ENCODE results near the gene HYCC1. TPM values are rescaled to one million over a fixed set of nuclear protein-coding genes. Genes with fewer than 3 reads are reported as not detected.
A peak's percentile ranks its signal among the peaks of the same experiment; 100 is the strongest.
"Not testable (repeated sequence)": the region's sequence is repeated elsewhere in the genome, so short reads cannot be mapped to it uniquely, and the experiment has no call there.

Gene HYCC1
- total and polyA plus RNA-seq, 2 experiments from 2014 or later = 55.6 to 62.9 TPM

- Histone ChIP-seq H3K4me3 (no peak overlapping the region), H3K4me2 (ENCODE audit: unreplicated experiment) (no peak overlapping the region), H4K20me1 (ENCODE audit: insufficient read depth) (no peaks in the 10 kb centered on the region), H2AFZ (no peak overlapping the region), H3F3A (ENCODE audit: insufficient read depth) (no peaks in the 10 kb centered on the region), H3K79me2 (ENCODE audit: insufficient read depth) (no peaks in the 10 kb centered on the region), H3K27me3 (replicated peaks; ENCODE audit: insufficient read depth) (no peaks in the 10 kb centered on the region), H3K4me1 (ENCODE audit: insufficient read depth) (0 out of 2 replicates have a peak, but pooled peaks cover 3% of the 10 kb centered on the region), H3K9me2 (ENCODE audit: insufficient read depth) (no peaks in the 10 kb centered on the region), H3K27ac (no peak overlapping the region), H3K9me3 (ENCODE audit: low read depth) (no peaks in the 10 kb centered on the region), H3K9ac (no peak overlapping the region), H3K36me3 (ENCODE audit: low read depth) (no peaks in the 10 kb centered on the region)
- 88 to 96% methylated on average over 2 of the region's 2 CpGs for WGBS, 2 experiments (ENCODE audit: low coverage in 1 of 2, low lambda C conversion rate in 2 of 2, missing lambda C conversion rate in 2 of 2)
- DNase-seq = peak; percentile 39
- in situ Hi-C loops (cut with MboI) = no loop called here
- TF ChIP-seq EZH2phosphoT487 (IDR thresholded peaks at IDR 0.05; ENCODE audit: insufficient read depth, low read depth) (no peak), EZH2 (IDR thresholded peaks at IDR 0.05; ENCODE audit: insufficient read depth, poor library complexity, severe bottlenecking) (no peak)
Measured at GRCh38 chr7:23043441-23043840, 29.5 kb upstream of the HYCC1 start.

GRCh38 chr7:23039674-23040073 is 25.7 kb upstream of the HYCC1 start:
- 77 to 83% methylated on average over 2 of the region's 4 CpGs for WGBS, 2 experiments (ENCODE audit: low coverage in 1 of 2, low lambda C conversion rate in 2 of 2, missing lambda C conversion rate in 2 of 2)
- H3K9me2 ChIP-seq (ENCODE audit: insufficient read depth); H3K4me1 ChIP-seq (ENCODE audit: insufficient read depth); H3K36me3 ChIP-seq (ENCODE audit: low read depth); H3K4me3 ChIP-seq; H2AFZ ChIP-seq; H3K9me3 ChIP-seq (ENCODE audit: low read depth); H3K79me2 ChIP-seq (ENCODE audit: insufficient read depth); H4K20me1 ChIP-seq (ENCODE audit: insufficient read depth); H3F3A ChIP-seq (ENCODE audit: insufficient read depth); H3K9ac ChIP-seq; in situ Hi-C loops (cut with MboI); H3K27me3 ChIP-seq (replicated peaks; ENCODE audit: insufficient read depth); H3K4me2 ChIP-seq (ENCODE audit: unreplicated experiment); H3K27ac ChIP-seq; DNase-seq: not testable (repeated sequence)

GRCh38 chr7:23035542-23036371 is 21.8 kb upstream of the HYCC1 start:
- H3K9me3 ChIP-seq (ENCODE audit: low read depth); H3K9me2 ChIP-seq (ENCODE audit: insufficient read depth); H3K27ac ChIP-seq; DNase-seq; H3K36me3 ChIP-seq (ENCODE audit: low read depth); H3K9ac ChIP-seq; H3K4me1 ChIP-seq (ENCODE audit: insufficient read depth); H3K4me2 ChIP-seq (ENCODE audit: unreplicated experiment); H3K27me3 ChIP-seq (replicated peaks; ENCODE audit: insufficient read depth); H3F3A ChIP-seq (ENCODE audit: insufficient read depth); H2AFZ ChIP-seq; in situ Hi-C loops (cut with MboI); H3K4me3 ChIP-seq; H3K79me2 ChIP-seq (ENCODE audit: insufficient read depth); H4K20me1 ChIP-seq (ENCODE audit: insufficient read depth): not testable (repeated sequence)
- WGBS, 2 experiments (ENCODE audit: low coverage in 1 of 2, low lambda C conversion rate in 2 of 2, missing lambda C conversion rate in 2 of 2) = 76 to 82% methylated on average over 22 to 24 of the region's 34 CpGs

GRCh38 chr7:23027261-23027660 is 13.3 kb upstream of the HYCC1 start:
- in situ Hi-C loops (cut with MboI) = no loop called here
- Histone ChIP-seq H2AFZ (no peak overlapping the region), H3F3A (ENCODE audit: insufficient read depth) (peaks cover 9% of the 10 kb centered on the region; the same call in 1 of the 2 replicates), H3K36me3 (ENCODE audit: low read depth) (no peaks in the 10 kb centered on the region), H3K9me2 (ENCODE audit: insufficient read depth) (no peaks in the 10 kb centered on the region), H3K27ac (no peak overlapping the region), H3K4me2 (ENCODE audit: unreplicated experiment) (no peak overlapping the region), H3K9ac (no peak overlapping the region), H3K27me3 (replicated peaks; ENCODE audit: insufficient read depth) (no peaks in the 10 kb centered on the region), H3K4me3 (no peak overlapping the region), H4K20me1 (ENCODE audit: insufficient read depth) (no peaks in the 10 kb centered on the region), H3K79me2 (ENCODE audit: insufficient read depth) (no peaks in the 10 kb centered on the region), H3K4me1 (ENCODE audit: insufficient read depth) (peaks cover 7% of the 10 kb centered on the region; the same call in 1 of the 2 replicates), H3K9me3 (ENCODE audit: low read depth) (no peaks in the 10 kb centered on the region)
- no peak for TF ChIP-seq EZH2phosphoT487 (IDR thresholded peaks at IDR 0.05; ENCODE audit: insufficient read depth, low read depth)
- TF ChIP-seq EZH2 (IDR thresholded peaks at IDR 0.05; ENCODE audit: insufficient read depth, poor library complexity, severe bottlenecking) = no peak
- WGBS, 2 experiments (ENCODE audit: low coverage in 1 of 2, low lambda C conversion rate in 2 of 2, missing lambda C conversion rate in 2 of 2) = 89 to 94% methylated on average over 1 of the region's 1 CpG
- no peak for DNase-seq

- Histone ChIP-seq H3K4me2 (ENCODE audit: unreplicated experiment) (no peak overlapping the region), H2AFZ (no peak overlapping the region), H3K27ac (no peak overlapping the region), H3K9me3 (ENCODE audit: low read depth) (no peaks in the 10 kb centered on the region), H3K4me3 (no peak overlapping the region), H3K27me3 (replicated peaks; ENCODE audit: insufficient read depth) (no peaks in the 10 kb centered on the region), H3K4me1 (ENCODE audit: insufficient read depth) (peaks cover 16% of the 10 kb centered on the region), H3F3A (ENCODE audit: insufficient read depth) (peaks cover 19% of the 10 kb centered on the region), H3K9ac (no peak overlapping the region), H3K36me3 (ENCODE audit: low read depth) (no peaks in the 10 kb centered on the region), H3K79me2 (ENCODE audit: insufficient read depth) (no peaks in the 10 kb centered on the region), H4K20me1 (ENCODE audit: insufficient read depth) (no peaks in the 10 kb centered on the region), H3K9me2 (ENCODE audit: insufficient read depth) (no peaks in the 10 kb centered on the region)
- DNase-seq = peak; percentile 63
- TF ChIP-seq EZH2phosphoT487 (IDR thresholded peaks at IDR 0.05; ENCODE audit: insufficient read depth, low read depth) (no peak), EZH2 (IDR thresholded peaks at IDR 0.05; ENCODE audit: insufficient read depth, poor library complexity, severe bottlenecking) (no peak)
- in situ Hi-C loops (cut with MboI) = no loop called here
- WGBS, 2 experiments (ENCODE audit: low coverage in 1 of 2, low lambda C conversion rate in 2 of 2, missing lambda C conversion rate in 2 of 2) = 76 to 77% methylated on average over 4 of the region's 4 CpGs
Measured at GRCh38 chr7:23026164-23026563, 12.2 kb upstream of the HYCC1 start.

All from GM23248 (cell line).